ENCODE measurements around the gene GNG12.
"Not testable (repeated sequence)": the region's sequence is repeated elsewhere in the genome, so short reads cannot be mapped to it uniquely, and the experiment has no call there.

GNG12 gene

GRCh38 chr1:67676287-67676686 is 157.0 kb downstream of the GNG12 start:
- no peak for DNase-seq

GRCh38 chr1:67675800-67676199 is 157.5 kb downstream of the GNG12 start:
- DNase-seq: peak; percentile 23

DNA sequence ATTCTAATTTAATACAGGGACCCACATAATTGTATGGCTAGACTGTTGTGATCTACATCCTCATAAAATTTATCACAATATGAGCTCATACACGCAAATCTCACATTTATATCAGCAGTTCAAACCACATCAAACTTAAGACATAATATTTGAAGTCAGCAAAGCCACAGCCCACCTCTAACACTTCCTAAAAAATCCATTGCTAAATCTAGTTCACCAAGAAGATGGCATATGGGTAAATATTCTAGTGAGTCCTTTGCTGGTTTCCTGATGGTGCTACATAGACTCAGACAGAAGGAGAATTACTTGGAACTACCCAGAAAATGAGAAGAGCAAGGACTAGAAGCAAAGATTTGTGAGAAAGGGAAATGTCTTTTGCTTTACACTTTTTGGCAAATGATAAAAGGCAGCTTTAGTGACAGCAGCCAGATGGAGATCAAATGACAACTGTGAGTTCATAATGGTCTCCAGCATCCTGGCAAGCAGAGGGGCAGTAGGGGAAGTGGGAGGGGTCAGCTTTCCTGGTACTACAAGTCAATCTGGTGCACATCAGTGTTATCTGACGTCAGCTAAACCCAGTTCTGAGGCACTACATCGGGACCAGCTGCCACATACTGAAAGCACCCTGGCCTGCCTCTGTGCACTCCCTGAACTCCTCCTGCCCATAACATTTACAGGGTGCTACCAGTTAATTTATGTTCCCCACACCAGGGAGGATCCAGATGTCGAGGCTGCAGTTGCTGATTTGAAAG is 158.8 kb downstream of the GNG12 start:
- peak; percentile 99 for DNase-seq

DNA sequence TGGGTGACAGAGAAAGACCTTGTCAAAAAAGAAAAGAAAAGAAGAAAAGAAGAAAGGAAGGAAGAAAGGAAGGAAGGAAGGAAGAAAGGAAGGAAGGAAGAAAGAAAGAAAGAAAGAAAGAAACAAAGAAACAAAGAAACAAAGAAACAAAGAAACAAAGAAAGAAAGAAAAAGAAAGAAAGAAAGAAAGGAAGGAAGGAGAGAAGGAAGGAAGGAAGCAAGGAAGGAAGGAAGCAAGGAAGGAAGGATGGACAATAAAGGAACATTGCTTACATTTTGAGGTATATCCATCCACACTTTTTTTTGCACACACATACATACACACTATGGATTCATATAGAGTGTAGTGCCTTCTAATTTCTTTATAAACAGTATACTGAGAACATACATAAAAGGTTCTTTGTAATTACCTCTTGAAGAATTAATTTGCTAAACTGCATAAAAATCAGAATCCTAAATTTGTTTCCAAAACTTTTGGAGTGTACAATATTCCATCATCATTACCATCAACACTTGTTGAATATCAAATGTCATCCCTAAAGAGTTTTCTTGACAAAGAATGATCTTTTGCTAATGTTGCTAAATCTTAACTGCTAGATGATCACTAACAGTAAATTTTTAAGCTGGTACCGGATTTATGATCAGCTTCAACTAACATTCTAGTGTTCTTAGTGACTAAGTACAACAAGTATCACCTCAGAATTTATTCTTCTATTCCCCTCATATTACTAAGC is 159.6 kb downstream of the GNG12 start:
- no peak for DNase-seq

- DNase-seq: no peak
Measured at GRCh38 chr1:67672260-67672803, 160.9 kb downstream of the GNG12 start.

- DNase-seq: no peak
Measured at GRCh38 chr1:67668660-67669059, 164.6 kb downstream of the GNG12 start.

GRCh38 chr1:67666636-67667035 is 166.6 kb downstream of the GNG12 start:
- DNase-seq: peak; percentile 48

- DNase-seq: not testable (repeated sequence)
Measured at GRCh38 chr1:67665307-67665706, 168.0 kb downstream of the GNG12 start.

DNA sequence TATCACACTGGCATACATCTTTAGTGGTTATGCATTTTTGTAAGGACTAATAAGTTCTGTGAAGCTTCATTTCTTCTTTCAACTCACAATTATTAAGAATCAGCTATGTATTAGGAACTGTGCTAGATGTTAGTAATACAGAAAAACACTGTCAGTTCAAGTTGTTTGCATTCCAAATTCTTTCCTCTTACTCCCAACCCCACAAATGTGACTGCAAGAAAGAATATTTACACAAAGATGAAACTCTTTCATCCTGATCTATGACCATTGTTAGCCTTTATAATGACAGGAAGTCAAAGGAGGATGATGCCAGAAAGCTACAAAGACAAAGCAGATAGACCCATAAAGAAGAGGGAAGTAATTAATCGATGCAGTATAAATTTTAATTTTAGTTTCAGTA is 169.2 kb downstream of the GNG12 start:
- no peak for DNase-seq

DNA sequence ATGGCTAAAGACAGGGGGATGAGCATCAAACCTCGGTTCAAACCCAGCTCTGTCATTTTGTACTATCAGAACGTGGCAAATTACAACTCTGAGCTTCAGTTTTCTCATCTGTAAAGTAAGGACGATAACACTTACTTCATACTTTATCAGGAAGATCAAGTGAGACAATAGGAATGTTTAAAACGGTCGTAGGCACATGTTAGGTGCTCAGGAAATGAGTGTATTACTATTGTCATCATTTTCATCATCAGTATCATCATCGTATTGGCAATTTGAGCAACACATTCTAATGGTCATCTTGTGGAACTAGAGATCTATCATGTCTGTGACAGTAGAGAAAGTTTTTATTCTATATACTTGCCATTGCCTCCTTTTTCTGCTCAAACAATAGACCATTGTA is 170.4 kb downstream of the GNG12 start:
- DNase-seq: no peak

DNA sequence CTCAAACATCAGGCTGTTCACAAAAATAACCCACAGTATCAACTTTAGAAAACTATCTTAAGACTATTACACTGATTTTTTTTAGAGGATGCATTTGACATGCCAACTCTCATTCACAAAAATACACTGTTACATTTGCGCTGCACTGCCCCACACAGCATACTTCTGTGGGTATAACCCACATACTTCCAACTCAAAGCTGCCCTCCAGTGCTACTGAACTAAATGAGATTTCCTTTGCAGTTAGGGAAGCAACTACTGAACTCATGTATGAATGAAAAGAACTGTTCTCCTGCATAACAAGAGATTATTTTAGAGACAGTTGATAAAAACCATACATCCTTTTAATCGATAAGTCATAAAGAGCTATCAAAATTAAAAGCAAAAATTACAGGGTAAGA is 174.0 kb downstream of the GNG12 start:
- no peak for DNase-seq

- DNase-seq: not testable (repeated sequence)
Measured at GRCh38 chr1:67657152-67657551, 176.1 kb downstream of the GNG12 start.

DNA sequence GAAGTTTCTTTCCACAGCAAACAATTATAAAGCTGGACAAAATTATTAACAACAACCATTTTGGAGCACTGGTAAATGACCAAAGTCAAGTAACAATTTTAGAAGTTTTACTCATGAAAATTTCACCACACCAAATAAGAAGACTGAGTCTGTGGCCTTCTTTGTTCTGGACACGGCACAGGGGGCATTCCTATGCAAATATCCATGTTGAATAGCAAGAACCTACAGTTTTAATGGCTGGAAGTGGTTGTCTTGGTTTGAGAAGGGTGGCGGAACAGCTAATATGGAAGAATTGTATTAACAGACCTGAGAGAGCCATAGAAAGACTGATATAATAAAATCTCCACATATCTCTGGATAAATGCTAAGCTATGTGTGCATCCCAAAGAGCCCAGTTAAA is 177.7 kb downstream of the GNG12 start:
- DNase-seq: no peak

- DNase-seq: no peak
Measured at GRCh38 chr1:67653304-67653703, 180.0 kb downstream of the GNG12 start.

- DNase-seq: peak; percentile 60
Measured at GRCh38 chr1:67652800-67653199, 180.5 kb downstream of the GNG12 start.
